B cell (primary cell): ENCODE measurements around the gene TRPM2. TPM values are rescaled to one million over a fixed set of nuclear protein-coding genes. Genes with fewer than 3 reads are reported as not detected.

Experiments used
- ATAC-seq: fragments of 200-7000 bp; cut with Tn5 transposase; one replicate; pipeline ENCODE4 v1.10.0; 2021; ENCODE audit warnings: low read depth, mild to moderate bottlenecking, moderate number of reproducible peaks, moderate library complexity
- CTCF ChIA-PET: fragments of 350-600 bp; sonication (Branson Sonifier 250); formaldehyde crosslinking; loops from one replicate; lab custom pipeline; 2021; ENCODE audit warnings: antibody characterized with exemption, inconsistent platforms; lab: Charles Lee
- POLR2A ChIA-PET: fragments of 350-600 bp; sonication (Branson Sonifier 250); formaldehyde crosslinking; loops from one replicate; lab custom pipeline; 2021; ENCODE audit warnings: antibody characterized with exemption; lab: Charles Lee
- DNase-seq: peaks from one replicate; pipeline ENCODE4 v3.0.0; 2013
- H2AFZ ChIP-seq: 2 replicates; pipeline ENCODE4 v1.6.1; 2012; ENCODE audit warnings: mild to moderate bottlenecking, low read depth, low read length; ENCODE audit not compliant: insufficient read depth, poor library complexity, severe bottlenecking
- H3K27ac ChIP-seq, 2 donors: 1 replicate in 1 of 2; 2 replicates in 1 of 2; pipeline ENCODE4 v1.5.1; 2012 to 2013; ENCODE audit warnings: low read length in 2 of 2, mild to moderate bottlenecking in 2 of 2, moderate library complexity in 1 of 2
- H3K27me3 ChIP-seq, 4 experiments: fragments of 200-600 bp in 1 of 4; sonication (generic) in 1 of 4; replicated peaks in 1 of 4; 1 replicate in 2 of 4; 2 replicates in 2 of 4; pipeline versions ENCODE4 v1.6.1 to v1.7.0; 2013 to 2016; ENCODE audit warnings: low read length in 3 of 4, mild to moderate bottlenecking in 2 of 4, mixed read lengths in 1 of 4, moderate library complexity in 1 of 4; ENCODE audit not compliant: insufficient read depth in 4 of 4, control insufficient read depth in 3 of 4; ENCODE audit errors: control extremely low read depth in 1 of 4
- H3K36me3 ChIP-seq, 2 experiments: replicated peaks in 1 of 2; 1 replicate in 1 of 2; 2 replicates in 1 of 2; pipeline versions ENCODE4 v1.6.1 to v1.7.1; 2013; ENCODE audit warnings: low read length in 1 of 2; ENCODE audit not compliant: insufficient read depth in 2 of 2, control insufficient read depth in 1 of 2; ENCODE audit errors: control extremely low read depth in 1 of 2, extremely low read depth in 1 of 2
- H3K4me1 ChIP-seq, 2 donors: fragments of 200-600 bp in 1 of 2; sonication (generic) in 1 of 2; 1 replicate in 1 of 2; 2 replicates in 1 of 2; pipeline versions ENCODE4 v1.5.1 to v1.6.1; 2013 to 2017; ENCODE audit warnings: low read length in 2 of 2; ENCODE audit not compliant: control insufficient read depth in 2 of 2, insufficient read depth in 2 of 2
- H3K4me2 ChIP-seq: replicated peaks from 2 replicates; pipeline ENCODE3; 2012; ENCODE audit warnings: mild to moderate bottlenecking, low read depth, low read length; ENCODE audit not compliant: poor library complexity, severe bottlenecking
- H3K4me3 ChIP-seq, 5 experiments: fragments of 200-600 bp in 1 of 5; sonication (generic) in 1 of 5; 1 replicate in 3 of 5; 2 replicates in 2 of 5; pipeline versions ENCODE4 v1.5.1 to v1.7.0; 2011 to 2016; ENCODE audit warnings: low read length in 4 of 5, mild to moderate bottlenecking in 4 of 5, low read depth in 2 of 5, control low read depth in 1 of 5, moderate library complexity in 1 of 5; ENCODE audit not compliant: insufficient read depth in 1 of 5; ENCODE audit errors: control extremely low read depth in 1 of 5, extremely low read depth in 1 of 5
- H3K79me2 ChIP-seq: fragments of 200-600 bp; sonication (generic); one replicate; pipeline ENCODE4 v1.6.0; 2016; ENCODE audit warnings: low read length; ENCODE audit not compliant: control insufficient read depth, insufficient read depth
- H3K9ac ChIP-seq: fragments of 200-600 bp; sonication (generic); 2 replicates; pipeline ENCODE4 v1.6.1; 2017; ENCODE audit warnings: mild to moderate bottlenecking, low read length, moderate library complexity
- H3K9me3 ChIP-seq, 3 donors: one replicate each; pipeline versions ENCODE4 v1.6.1 to v1.7.1; 2013; ENCODE audit warnings: low read length in 2 of 3; ENCODE audit not compliant: control insufficient read depth in 2 of 3, insufficient read depth in 1 of 3; ENCODE audit errors: control extremely low read depth in 1 of 3
- H4K20me1 ChIP-seq: 2 replicates; pipeline ENCODE4 v1.6.0; 2012; ENCODE audit warnings: mild to moderate bottlenecking, low read length; ENCODE audit not compliant: insufficient read depth, control insufficient read depth, poor library complexity, severe bottlenecking
- H3K27ac Mint-ChIP-seq: one replicate; pipeline ENCODE4 v1.8.0; 2021; ENCODE audit warnings: mixed read lengths
- H3K27me3 Mint-ChIP-seq: one replicate; pipeline ENCODE4 v1.8.0; 2021; ENCODE audit warnings: mixed read lengths
- H3K4me1 Mint-ChIP-seq: one replicate; pipeline ENCODE4 v1.8.0; 2021; ENCODE audit warnings: mixed read lengths
- H3K4me3 Mint-ChIP-seq: one replicate; pipeline ENCODE4 v1.8.0; 2021; ENCODE audit warnings: mixed read lengths
- H3K9me3 Mint-ChIP-seq: one replicate; pipeline ENCODE4 v1.8.0; 2022; ENCODE audit warnings: mixed read lengths; ENCODE audit not compliant: insufficient read depth
- EZH2 ChIP-seq: IDR thresholded peaks from 2 replicates; pipeline ENCODE4 v1.6.1; 2012; ENCODE audit warnings: borderline replicate concordance, low read depth, mild to moderate bottlenecking, moderate library complexity, low read length; ENCODE audit not compliant: insufficient read depth, poor library complexity, severe bottlenecking
- WGBS: methylation state at CpG from one replicate; pipeline ENCODE4 v1.1.5; 2013; ENCODE audit warnings: missing lambda C conversion rate; ENCODE audit not compliant: insufficient coverage; 5-methylcytosine and 5-hydroxymethylcytosine counted together
- intact Hi-C: fragments of 100-400 bp; cut with micrococcal nuclease; formaldehyde crosslinking; loops from one replicate; pipeline ENCODE4 v1.10.0; 2022
- polyA plus RNA-seq: library from polyadenylated mRNA; depleted of rRNA; stranded (reverse); fragments of >200 nt; gene quantifications from 2 replicates; pipeline ENCODE4 v1.2.3, GENCODE V29; 2012
- total RNA-seq, 2 donors: library from RNA; stranded (reverse); fragments of 120-200 nt in 1 of 2; gene quantifications; 1 replicate in 1 of 2; 2 replicates in 1 of 2; pipeline versions ENCODE4 v1.2.3 to v1.2.4, GENCODE V29; 2013 to 2022
- TF ChIP-seq, protein P1 (sequence below): fragments of 200-600 bp; IDR thresholded peaks from one replicate; pipeline ENCODE4 v1.8.0; 2022; ENCODE audit warnings: antibody characterized with exemption, mild to moderate bottlenecking

The TRPM2 gene
- total and polyA plus RNA-seq, 2 donors (not counting 1 experiment from before 2014, with no cell fraction given), result 1.6 to 8.4 TPM

DNA sequence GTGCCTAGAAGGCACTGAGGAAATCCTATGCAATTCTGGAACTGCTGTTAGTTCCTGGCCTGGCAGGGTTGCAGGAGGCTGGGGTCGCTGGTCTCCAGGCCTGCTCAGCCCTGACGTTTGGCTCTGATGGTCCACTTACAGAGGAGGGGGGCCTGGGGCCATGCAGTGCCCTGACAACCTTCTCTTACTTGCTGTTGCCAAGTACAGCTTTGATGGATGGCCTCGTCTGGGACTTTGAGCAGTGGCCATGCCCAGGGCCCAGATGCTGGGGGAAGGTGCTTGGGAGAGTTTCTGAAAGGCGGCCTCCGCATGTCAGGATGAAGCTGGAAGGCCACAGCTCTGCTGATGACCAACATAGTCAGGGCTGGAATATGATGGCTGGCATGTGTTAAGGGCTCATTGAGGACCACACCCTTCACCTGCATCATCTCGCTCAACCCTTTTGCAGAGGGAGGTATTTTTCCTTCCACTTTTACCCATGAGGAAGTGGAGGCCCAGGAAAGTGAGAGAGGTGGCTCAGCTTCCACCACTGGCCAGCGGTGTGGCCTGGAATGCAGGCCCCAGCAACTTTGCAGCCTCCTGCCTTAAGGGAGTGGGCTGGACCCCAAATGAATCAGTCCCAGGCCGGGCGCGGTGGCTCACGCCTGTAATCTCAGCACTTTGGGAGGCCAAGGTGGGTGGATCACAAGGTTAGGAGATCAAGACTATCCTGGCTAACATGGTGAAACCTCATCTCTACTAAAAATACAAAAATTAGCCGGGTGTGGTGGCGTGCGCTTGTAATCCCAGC, 67.2 kb downstream of the TRPM2 start:
- Histone ChIP-seq H3K27me3 (no peaks in the 10 kb centered on the region), H3K4me2 (no peak overlapping the region), H3K27ac (no peak overlapping the region), H2AFZ (no peak overlapping the region), H3K9ac (no peak overlapping the region), H3K9me3 (peaks cover 0 to 9% (median 0%) of the 10 kb centered on the region in 3 donors), H3K4me3 (no peak overlapping the region), H3K36me3 (peaks cover 0 to 21% of the 10 kb centered on the region in 2 experiments), H4K20me1 (no peaks in the 10 kb centered on the region), H3K4me1 (peaks cover 3 to 18% of the 10 kb centered on the region in 2 donors), H3K79me2 (peaks cover 10% of the 10 kb centered on the region)
- Mint-ChIP-seq H3K27ac (no peak overlapping the region), H3K4me3 (no peak overlapping the region), H3K27me3 (no peaks in the 10 kb centered on the region), H3K4me1 (peaks cover 7% of the 10 kb centered on the region), H3K9me3 (no peaks in the 10 kb centered on the region)
- TF ChIP-seq, protein P1, sequence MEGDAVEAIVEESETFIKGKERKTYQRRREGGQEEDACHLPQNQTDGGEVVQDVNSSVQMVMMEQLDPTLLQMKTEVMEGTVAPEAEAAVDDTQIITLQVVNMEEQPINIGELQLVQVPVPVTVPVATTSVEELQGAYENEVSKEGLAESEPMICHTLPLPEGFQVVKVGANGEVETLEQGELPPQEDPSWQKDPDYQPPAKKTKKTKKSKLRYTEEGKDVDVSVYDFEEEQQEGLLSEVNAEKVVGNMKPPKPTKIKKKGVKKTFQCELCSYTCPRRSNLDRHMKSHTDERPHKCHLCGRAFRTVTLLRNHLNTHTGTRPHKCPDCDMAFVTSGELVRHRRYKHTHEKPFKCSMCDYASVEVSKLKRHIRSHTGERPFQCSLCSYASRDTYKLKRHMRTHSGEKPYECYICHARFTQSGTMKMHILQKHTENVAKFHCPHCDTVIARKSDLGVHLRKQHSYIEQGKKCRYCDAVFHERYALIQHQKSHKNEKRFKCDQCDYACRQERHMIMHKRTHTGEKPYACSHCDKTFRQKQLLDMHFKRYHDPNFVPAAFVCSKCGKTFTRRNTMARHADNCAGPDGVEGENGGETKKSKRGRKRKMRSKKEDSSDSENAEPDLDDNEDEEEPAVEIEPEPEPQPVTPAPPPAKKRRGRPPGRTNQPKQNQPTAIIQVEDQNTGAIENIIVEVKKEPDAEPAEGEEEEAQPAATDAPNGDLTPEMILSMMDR, result no peak
- no peak for TF ChIP-seq EZH2
- 78% methylated on average over 6 of the region's 14 CpGs for WGBS
- intact Hi-C loops, result no loop called here
- POLR2A ChIA-PET, result no interaction called here
- ATAC-seq (no peak), DNase-seq (no peak)
- CTCF ChIA-PET, result no interaction called here
